Left cardiac atrium (tissue), 4 donors: ENCODE results near the gene PAX3. TPM values are rescaled to one million over a fixed set of nuclear protein-coding genes. Genes with fewer than 3 reads are reported as not detected.
A peak's percentile ranks its signal among the peaks of the same experiment; 100 is the strongest.
"Not testable (repeated sequence)": the region's sequence is repeated elsewhere in the genome, so short reads cannot be mapped to it uniquely, and the experiment has no call there.

ENCODE experiments used
- ATAC-seq, 2 donors: fragments of 200-7000 bp; cut with Tn5 transposase; one replicate each; pipeline ENCODE4 v1.9.1; 2020; ENCODE audit warnings: mild to moderate bottlenecking in 2 of 2, moderate library complexity in 2 of 2
- DNase-seq: peaks from one replicate; pipeline ENCODE4 v3.0.0-alpha.2; 2020
- intact Hi-C, 2 donors: fragments of 100-400 bp; cut with DNase I; formaldehyde crosslinking; loops; one replicate each; pipeline versions ENCODE4 v1.14.1 to v1.15.1; 2022 to 2023
- total RNA-seq, 2 donors: library from RNA; stranded (reverse); fragmentation: NEBNext Ultra II Directional; extraction: Animal tissue kit (Norgen Biotek cat#: 25700); gene quantifications; one replicate each; pipeline ENCODE4 v1.2.1, GENCODE V29; 2021
- donor health status: DM: no; HTN: yes; CAD: no.
- donor health status: DM: no; HTN: yes; CAD: no; lungs with severe emphysema.
- donor health status: DM: yes; HTN: yes; CAD: no.
- donor health status: Dilated cardiomyopathy.

Gene PAX3
- total RNA-seq, 2 donors from 2014 or later, result 0.84 TPM; not detected in 1

GRCh38 chr2:222180619-222181018 lies 118.2 kb downstream of the PAX3 start:
- ATAC-seq (no peak), DNase-seq (no peak)
- intact Hi-C loops, result no loop called here

GRCh38 chr2:222179592-222179991 lies 119.2 kb downstream of the PAX3 start:
- intact Hi-C loops, result no loop called here

DNA sequence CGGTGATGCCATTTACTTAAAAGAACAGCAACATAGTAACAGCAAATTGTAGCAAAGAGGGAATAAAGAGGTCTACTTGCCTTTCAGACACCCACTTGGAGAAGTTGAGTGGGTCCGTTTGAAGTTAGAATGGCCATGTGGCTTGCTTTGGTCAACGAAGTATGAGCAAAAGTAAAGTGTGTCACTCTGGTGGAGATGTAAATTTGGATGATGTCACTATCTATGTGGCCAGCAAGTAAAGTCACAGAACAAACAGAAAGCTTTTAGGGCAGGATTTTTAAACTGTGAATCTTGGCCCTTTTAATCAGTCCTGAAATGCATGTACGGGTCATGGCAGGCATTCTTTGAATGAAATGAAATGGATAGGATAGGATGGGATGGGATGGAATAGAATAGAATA lies 120.3 kb downstream of the PAX3 start:
- intact Hi-C loops, result no loop called here
- no peak for ATAC-seq

More at GRCh38 chr2:222179592-222179991, 119.2 kb downstream of the PAX3 start:
- DNase-seq, result no peak
- no peak for ATAC-seq

DNA sequence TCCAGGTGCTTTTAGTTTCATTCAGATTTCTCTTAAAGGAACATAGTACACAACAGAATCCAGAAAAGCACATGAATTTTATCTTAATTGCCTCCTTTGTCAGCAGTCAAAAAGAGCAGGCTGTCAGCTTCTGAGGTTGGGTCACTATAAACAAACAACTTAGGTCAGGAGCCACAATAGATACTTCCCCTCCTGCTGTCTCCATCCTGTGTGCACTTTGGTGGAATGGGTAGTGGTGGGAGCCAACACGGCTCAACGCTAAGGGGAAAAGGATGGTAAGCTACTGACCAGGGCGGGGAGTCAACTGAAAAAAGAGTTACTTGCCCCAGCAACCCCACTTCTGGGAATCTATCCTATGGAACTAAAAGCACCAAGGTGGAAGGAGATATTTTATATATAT lies 121.9 kb downstream of the PAX3 start:
- intact Hi-C loops, result no loop called here
- ATAC-seq, result no peak
- no peak for DNase-seq

More for the DNA sequence above, 120.3 kb downstream of the PAX3 start:
- no peak for DNase-seq

- DNase-seq (no peak), ATAC-seq (no peak)
- intact Hi-C loops, result no loop called here
Measured at GRCh38 chr2:222174450-222174849, 124.3 kb downstream of the PAX3 start.

- DNase-seq, result no peak
- intact Hi-C loops, result no loop called here
- no peak for ATAC-seq
Measured at GRCh38 chr2:222169346-222169745, 129.5 kb downstream of the PAX3 start.

DNA sequence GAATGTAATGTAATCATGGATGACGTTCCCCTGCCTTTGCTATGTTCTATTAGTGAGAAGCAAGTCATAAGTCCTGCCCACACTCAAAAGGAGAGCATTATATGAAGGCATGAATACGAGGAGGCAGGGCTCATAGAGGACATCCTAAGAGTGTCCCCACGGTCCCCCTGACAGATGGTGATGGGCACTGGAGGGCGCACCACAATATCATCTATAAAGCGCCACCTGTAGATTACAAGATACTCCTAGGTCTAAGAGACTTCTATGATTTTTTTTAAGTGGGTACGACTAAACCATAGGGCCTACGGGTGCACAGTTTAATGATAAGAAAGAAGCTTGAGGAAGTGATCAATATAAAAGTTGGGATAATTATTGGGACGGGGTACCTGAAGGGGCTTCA lies 131.0 kb downstream of the PAX3 start:
- DNase-seq (no peak), ATAC-seq (no peak)
- intact Hi-C loops, result no loop called here

- DNase-seq, result no peak
- peak in 1 of 2 donors; percentile 66 for ATAC-seq
Measured at GRCh38 chr2:222160944-222161343, 137.9 kb downstream of the PAX3 start.

GRCh38 chr2:222160125-222160524 lies 138.7 kb downstream of the PAX3 start:
- ATAC-seq, result no peak
- intact Hi-C loops, result no loop called here
- DNase-seq, result no peak

More at GRCh38 chr2:222160944-222161343, 137.9 kb downstream of the PAX3 start:
- intact Hi-C loops, result no loop called here

DNA sequence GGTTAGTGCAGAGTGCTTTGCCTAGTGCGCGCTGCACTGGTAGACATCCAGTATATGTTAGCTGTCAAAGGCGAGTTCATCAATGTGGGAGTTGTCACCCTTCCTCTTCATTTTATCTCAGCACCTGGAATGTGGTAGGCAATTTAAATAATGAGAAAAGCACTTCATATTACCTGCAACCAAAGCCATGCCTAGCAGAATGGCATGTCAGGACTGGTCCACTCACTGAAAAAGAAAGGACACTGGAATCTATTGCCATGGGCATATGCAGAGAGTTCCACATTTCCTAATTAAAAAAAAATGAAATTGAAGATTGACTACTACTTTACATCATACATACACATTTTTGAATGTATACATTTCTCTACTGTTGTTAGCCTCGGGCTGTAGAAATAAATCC lies 139.6 kb downstream of the PAX3 start:
- intact Hi-C loops, result no loop called here
- no peak for ATAC-seq
- no peak for DNase-seq

GRCh38 chr2:222155003-222155664 lies 143.7 kb downstream of the PAX3 start:
- ATAC-seq, DNase-seq, intact Hi-C loops: not testable (repeated sequence)

Other genes starting within 250 kb of the PAX3 start
- gene SGPP2, start 125.5 kb upstream of the PAX3 start, total RNA-seq, result 1 to 10 TPM; 5.4 to 8.8 TPM